Dermis blood vessel endothelial cell (primary cell): Measurements from ENCODE around the gene PRPH2. TPM values are rescaled to one million over a fixed set of nuclear protein-coding genes. Genes with fewer than 3 reads are reported as not detected.
"Not testable (repeated sequence)": the region's sequence is repeated elsewhere in the genome, so short reads cannot be mapped to it uniquely, and the experiment has no call there.

Experiments used
- DNase-seq: peaks from one replicate; pipeline ENCODE4 v3.0.0; 2010
- total RNA-seq: library from RNA; depleted of rRNA; stranded (reverse); fragments of >200 nt; gene quantifications from 2 replicates; pipeline ENCODE4 v1.2.3, GENCODE V29; 2014

PRPH2 gene
- total RNA-seq, 1 donor from 2014 or later: 0.17 TPM

- DNase-seq: no peak
These were observed 25.7 kb downstream of the PRPH2 start for GRCh38 chr6:42696526-42697267.

- peak; percentile 62 for DNase-seq
These were observed 27.8 kb downstream of the PRPH2 start for GRCh38 chr6:42694586-42694985.

- DNase-seq: no peak
These were observed 28.6 kb downstream of the PRPH2 start for GRCh38 chr6:42693725-42694323.

DNA sequence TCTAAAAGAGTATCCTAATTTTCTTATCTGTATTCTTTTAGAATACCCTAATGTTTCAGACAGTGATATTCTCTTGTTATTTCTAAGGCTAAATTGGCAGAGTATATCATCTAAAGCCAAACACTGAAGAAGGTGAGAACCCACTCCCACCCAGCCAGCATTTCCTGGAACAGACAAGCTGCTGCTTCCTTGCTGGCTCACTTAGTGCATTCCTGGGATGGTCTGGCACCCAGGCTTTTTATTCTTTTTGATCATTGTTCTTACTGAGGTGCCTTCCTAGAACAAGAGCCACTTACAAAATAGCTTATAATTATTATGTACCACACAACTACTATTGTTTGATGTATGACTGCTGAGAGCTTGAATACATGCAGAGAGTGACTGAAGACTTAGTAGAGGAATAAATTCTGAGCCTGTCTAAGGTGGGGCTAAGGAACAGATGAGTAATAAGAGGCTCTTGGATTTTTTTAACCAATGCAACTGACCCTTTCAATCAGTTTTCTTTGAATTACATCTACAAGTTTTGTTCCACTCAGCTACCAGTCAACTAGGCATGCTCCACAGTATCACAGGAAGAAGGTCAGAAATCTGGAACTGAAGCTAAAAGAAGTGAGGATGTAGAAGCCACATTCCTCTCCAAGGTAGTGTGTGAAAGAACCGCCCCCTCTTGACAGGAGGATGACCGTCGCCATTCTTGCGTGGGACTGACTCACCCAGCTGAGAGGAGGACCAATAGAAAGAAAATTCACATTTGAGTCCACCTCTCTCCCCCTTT, 30.1 kb downstream of the PRPH2 start:
- peak; percentile 88 for DNase-seq

- no peak for DNase-seq
These were observed 31.5 kb downstream of the PRPH2 start for GRCh38 chr6:42690872-42691271.

DNA sequence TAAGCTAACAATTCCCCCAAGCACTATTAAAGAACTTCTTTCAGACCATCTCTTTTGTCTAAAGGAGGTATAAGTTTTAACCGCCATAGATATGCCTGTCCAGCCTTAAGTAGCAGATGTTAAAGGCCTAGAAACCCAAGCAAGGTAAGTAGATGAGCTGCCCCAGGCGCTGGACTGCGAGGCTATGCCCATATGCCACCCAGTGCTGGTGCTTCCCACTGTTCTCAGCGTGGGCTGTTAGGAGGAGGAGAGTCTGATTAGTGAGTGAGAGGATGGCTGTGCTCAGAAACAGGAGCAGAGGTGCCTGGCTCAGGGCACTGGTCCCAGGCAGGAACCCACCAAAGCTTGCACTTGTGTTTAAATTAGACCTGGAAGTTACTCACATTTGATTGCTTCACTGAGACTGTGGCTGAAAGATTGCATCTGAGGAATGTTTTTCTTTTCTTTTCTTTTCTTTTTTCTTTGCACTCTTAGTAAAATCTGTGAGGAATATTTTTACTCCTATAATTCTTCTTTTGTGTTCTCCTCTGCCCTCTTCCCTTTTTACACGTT, 32.2 kb downstream of the PRPH2 start:
- no peak for DNase-seq

GRCh38 chr6:42689371-42689770, 33.0 kb downstream of the PRPH2 start:
- no peak for DNase-seq

DNA sequence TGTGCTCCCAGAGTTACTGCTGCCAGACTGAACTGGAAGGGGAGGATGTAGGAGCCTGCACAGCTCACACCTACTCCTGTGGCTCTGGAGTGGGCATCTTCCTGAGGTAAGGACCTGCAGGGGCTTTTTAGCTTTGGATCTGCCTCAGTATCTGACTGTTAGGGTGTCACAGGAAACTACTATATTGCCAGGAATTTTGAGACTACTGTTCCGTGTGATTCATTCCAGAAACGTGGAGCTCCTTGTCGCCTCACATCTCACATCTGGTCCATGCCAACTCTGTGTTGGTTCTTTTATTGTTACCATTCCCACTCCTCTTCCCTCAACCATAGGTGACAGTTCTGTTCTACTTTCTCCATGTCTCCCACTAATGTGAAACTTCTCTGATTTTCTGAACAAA, 34.1 kb downstream of the PRPH2 start:
- peak; percentile 23 for DNase-seq

GRCh38 chr6:42679358-42679757, 43.0 kb downstream of the PRPH2 start:
- no peak for DNase-seq

DNA sequence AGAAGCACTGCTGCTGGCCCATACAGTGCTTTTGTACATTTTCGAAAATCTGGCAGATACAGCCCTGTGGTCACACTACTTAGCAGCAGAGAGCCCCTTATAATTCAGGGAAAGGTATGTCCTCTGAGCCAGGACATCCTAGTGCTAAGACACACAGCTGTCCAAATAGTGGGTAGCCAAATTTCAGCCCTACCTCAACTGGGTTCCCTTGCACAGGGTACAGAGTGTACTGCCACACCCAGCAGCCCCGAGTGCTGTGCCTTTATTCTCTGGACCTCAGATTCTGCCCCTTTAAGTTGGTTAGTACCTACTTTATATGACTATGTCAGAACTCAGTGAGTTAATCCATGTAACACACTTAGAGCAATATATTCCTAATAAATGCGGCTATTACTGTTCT, 47.6 kb downstream of the PRPH2 start:
- DNase-seq: no peak

- not testable (repeated sequence) for DNase-seq
These were observed 48.0 kb downstream of the PRPH2 start for GRCh38 chr6:42674368-42674767.

GRCh38 chr6:42664718-42665117, 57.7 kb downstream of the PRPH2 start:
- no peak for DNase-seq

DNA sequence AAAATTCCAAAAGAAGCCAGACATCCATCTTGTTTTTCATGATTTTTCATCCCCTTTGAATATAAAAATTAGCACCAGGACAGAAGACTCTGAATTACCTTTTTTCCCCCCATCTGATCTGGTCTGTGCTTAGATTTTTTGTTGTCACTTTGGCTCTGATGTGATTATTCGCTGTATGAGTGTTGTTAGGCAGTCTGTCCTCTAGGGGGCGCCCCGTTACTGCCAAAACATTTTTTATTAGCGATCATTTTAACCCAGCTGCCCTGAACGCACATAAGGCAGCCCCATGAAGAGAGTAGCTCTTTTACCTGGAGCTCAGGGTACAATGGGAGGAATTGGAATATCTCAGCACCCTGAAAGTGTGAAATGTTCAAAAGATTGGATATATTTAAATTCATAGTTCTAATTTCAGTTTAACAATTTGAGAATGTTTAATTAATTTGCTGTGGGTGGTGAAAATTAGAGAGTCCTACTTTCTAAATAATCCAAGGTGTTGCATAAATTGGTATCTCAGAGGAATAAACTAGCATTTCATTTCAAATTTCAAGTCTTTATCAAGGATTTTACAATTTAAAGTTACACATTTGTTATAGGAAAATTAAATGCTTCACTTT, 60.8 kb downstream of the PRPH2 start:
- peak; percentile 83 for DNase-seq

GRCh38 chr6:42659806-42660205, 62.6 kb downstream of the PRPH2 start:
- DNase-seq: no peak

DNA sequence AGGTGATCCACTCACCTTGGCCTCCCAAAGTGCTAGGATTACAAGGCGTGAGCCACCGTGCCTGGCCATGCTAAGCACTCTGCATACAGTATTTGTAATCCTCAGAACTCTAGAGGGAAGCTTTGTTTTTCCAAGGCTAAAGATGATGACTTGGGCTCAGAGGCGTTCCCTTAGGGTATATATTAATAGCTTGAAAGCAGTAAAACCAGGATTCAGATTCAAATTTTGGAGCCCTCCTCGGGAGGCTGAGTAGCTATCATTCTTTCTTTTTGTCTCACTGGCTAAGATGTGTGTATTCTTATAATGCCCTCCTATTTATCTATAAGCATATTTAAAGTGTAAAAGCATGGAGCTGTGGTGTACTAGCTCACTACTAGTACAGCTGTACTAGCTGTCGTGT, 68.5 kb downstream of the PRPH2 start:
- no peak for DNase-seq

GRCh38 chr6:42652024-42652746, 70.2 kb downstream of the PRPH2 start:
- DNase-seq: no peak

Other genes with a start within 250 kb of the PRPH2 start
- gene UBR2, start 158.6 kb downstream of the PRPH2 start, total RNA-seq: 37.6 and 39.5 TPM in 2 replicates
- 41.9 and 53.4 TPM in 2 replicates for gene TBCC, start 23.5 kb upstream of the PRPH2 start, total RNA-seq
- 4.9 and 6.8 TPM in 2 replicates for gene BICRAL, start 59.5 kb upstream of the PRPH2 start, total RNA-seq
- gene RPL7L1, start 157.0 kb upstream of the PRPH2 start, total RNA-seq: 150 and 174 TPM in 2 replicates
- not detected in 2 replicates for gene PTCRA, start 193.5 kb upstream of the PRPH2 start, total RNA-seq
- 36.1 and 43.4 TPM in 2 replicates for gene CNPY3, start 206.9 kb upstream of the PRPH2 start, total RNA-seq
- gene GNMT, start 238.2 kb upstream of the PRPH2 start, total RNA-seq: 0.23 TPM in 1 of 2 replicates, not detected in the other